Osteoblast (primary cell): Measurements from ENCODE around the gene SNRNP70. TPM values are rescaled to one million over a fixed set of nuclear protein-coding genes. Genes with fewer than 3 reads are reported as not detected.

Source experiments
- DNase-seq: peaks from one replicate; pipeline ENCODE4 v3.0.0; 2011; ENCODE audit warnings: low spot score, mixed read lengths; ENCODE audit not compliant: insufficient read length; ENCODE audit errors: missing footprints
- H2AFZ ChIP-seq: 2 replicates; pipeline ENCODE4 v1.6.0; 2011; ENCODE audit warnings: mild to moderate bottlenecking, low read length
- H3K27ac ChIP-seq: 2 replicates; pipeline ENCODE4 v1.5.1; 2011; ENCODE audit warnings: mild to moderate bottlenecking, low read depth, low read length, moderate library complexity
- H3K27me3 ChIP-seq: 2 replicates; pipeline ENCODE4 v1.6.0; 2012; ENCODE audit warnings: mild to moderate bottlenecking, control low read depth, inconsistent platforms, low read length, moderate library complexity; ENCODE audit not compliant: insufficient read depth
- H3K36me3 ChIP-seq: 2 replicates; pipeline ENCODE4 v1.5.1; 2011; ENCODE audit warnings: mild to moderate bottlenecking, low read length, control low read depth, moderate library complexity; ENCODE audit not compliant: insufficient read depth
- H3K4me1 ChIP-seq: 2 replicates; pipeline ENCODE4 v1.5.1; 2011; ENCODE audit warnings: mild to moderate bottlenecking, low read length, control low read depth, moderate library complexity; ENCODE audit not compliant: insufficient read depth
- H3K4me2 ChIP-seq: 2 replicates; pipeline ENCODE4 v1.6.0; 2011; ENCODE audit warnings: mild to moderate bottlenecking, low read length; ENCODE audit not compliant: insufficient read depth
- H3K4me3 ChIP-seq: fragments of 200-600 bp; sonication (generic); 3 replicates; pipeline ENCODE4 v1.5.1; 2012; ENCODE audit warnings: mild to moderate bottlenecking, low read length, inconsistent platforms; ENCODE audit not compliant: insufficient read depth
- H3K79me2 ChIP-seq: 2 replicates; pipeline ENCODE4 v1.6.0; 2012; ENCODE audit warnings: mild to moderate bottlenecking, low read length, control low read depth, inconsistent platforms; ENCODE audit not compliant: insufficient read depth
- H3K9me3 ChIP-seq: 2 replicates; pipeline ENCODE4 v1.5.1; 2011; ENCODE audit warnings: low read depth, low read length, control low read depth
- H4K20me1 ChIP-seq: 2 replicates; pipeline ENCODE4 v1.6.0; 2012; ENCODE audit warnings: mild to moderate bottlenecking, low read length, control low read depth; ENCODE audit not compliant: insufficient read depth
- total RNA-seq: library from RNA; depleted of rRNA; stranded (reverse); fragments of >200 nt; gene quantifications from 2 replicates; pipeline ENCODE4 v1.2.3, GENCODE V29; 2012
- TF ChIP-seq, protein P1 (sequence below): IDR thresholded peaks from 2 replicates; pipeline ENCODE4 v1.5.1; 2011; ENCODE audit warnings: mild to moderate bottlenecking, low read depth, low read length, moderate library complexity; ENCODE audit errors: extremely low read depth

Gene SNRNP70
- total RNA-seq, 1 donor: 111 TPM

DNA sequence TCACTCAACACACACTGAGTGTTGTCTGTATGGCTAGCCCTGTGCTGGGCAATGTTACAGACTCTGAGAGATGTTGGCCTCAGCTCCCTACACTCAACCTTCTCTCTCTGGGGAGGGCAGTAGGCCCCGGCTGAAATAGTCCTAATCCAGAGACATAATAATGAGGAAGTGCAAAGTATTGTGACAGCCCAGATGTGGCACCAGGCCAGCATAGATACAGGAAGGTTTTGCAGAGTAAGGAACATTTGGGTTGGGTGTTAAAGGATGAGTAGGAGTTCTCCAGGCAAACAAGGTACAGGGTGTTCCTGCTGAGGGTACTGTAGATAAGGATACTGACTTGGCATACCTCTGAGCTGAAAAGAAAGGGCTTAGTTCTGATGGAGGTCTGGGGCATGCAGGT, 31.3 kb downstream of the SNRNP70 start:
- Histone ChIP-seq H3K27me3 (peaks cover 11% of the 10 kb centered on the region), H3K4me2 (no peak overlapping the region), H3K4me1 (peaks cover 15% of the 10 kb centered on the region), H3K9me3 (no peaks in the 10 kb centered on the region), H3K36me3 (no peaks in the 10 kb centered on the region), H2AFZ (no peak overlapping the region), H3K4me3 (no peak overlapping the region), H3K79me2 (peaks cover 2% of the 10 kb centered on the region), H4K20me1 (no peaks in the 10 kb centered on the region), H3K27ac (no peak overlapping the region)
- TF ChIP-seq, protein P1, sequence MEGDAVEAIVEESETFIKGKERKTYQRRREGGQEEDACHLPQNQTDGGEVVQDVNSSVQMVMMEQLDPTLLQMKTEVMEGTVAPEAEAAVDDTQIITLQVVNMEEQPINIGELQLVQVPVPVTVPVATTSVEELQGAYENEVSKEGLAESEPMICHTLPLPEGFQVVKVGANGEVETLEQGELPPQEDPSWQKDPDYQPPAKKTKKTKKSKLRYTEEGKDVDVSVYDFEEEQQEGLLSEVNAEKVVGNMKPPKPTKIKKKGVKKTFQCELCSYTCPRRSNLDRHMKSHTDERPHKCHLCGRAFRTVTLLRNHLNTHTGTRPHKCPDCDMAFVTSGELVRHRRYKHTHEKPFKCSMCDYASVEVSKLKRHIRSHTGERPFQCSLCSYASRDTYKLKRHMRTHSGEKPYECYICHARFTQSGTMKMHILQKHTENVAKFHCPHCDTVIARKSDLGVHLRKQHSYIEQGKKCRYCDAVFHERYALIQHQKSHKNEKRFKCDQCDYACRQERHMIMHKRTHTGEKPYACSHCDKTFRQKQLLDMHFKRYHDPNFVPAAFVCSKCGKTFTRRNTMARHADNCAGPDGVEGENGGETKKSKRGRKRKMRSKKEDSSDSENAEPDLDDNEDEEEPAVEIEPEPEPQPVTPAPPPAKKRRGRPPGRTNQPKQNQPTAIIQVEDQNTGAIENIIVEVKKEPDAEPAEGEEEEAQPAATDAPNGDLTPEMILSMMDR: no peak
- peak; percentile 35 for DNase-seq

DNA sequence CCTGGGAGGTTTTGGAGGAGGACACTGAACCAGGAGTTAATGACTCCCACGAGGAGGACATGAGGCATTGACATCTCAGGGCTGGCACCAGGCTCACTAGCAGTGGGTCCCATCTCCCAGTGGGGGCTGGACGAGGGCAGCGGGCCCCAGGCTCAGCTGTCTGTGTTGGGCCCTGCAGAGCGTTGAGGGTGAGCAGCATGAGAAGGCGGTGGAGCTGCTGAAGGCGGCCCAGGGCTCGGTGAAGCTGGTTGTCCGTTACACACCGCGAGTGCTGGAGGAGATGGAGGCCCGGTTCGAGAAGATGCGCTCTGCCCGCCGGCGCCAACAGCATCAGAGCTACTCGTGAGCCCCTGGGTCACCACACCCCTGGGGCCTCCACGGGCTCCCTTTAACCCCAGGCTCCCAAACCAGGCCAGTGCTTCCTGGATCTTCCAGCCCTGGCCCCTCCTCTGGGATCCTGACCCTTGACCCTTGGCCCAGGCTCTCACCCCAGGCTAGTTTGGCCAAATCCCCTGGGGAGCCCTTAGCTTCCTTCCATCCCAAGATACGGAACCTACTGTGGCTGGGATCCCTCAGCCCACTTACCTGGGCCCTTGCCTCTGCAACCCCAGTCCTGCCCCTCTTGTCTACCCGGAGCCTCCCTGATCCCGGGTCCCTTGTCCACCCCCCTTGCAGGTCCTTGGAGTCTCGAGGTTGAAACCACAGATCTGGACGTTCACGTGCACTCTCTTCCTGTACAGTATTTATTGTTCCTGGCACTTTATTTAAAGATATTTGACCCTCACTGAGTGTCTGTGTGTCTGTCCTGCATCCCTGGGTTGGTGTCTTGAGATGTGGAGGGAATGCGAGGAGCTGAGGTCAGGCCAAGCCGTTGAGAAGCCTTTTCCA, 32.7 kb downstream of the SNRNP70 start:
- Histone ChIP-seq H3K27me3 (peaks cover 11% of the 10 kb centered on the region), H3K27ac (peak overlapping the region; percentile 78), H3K4me2 (peak overlapping the region; percentile 89), H3K4me3 (peak overlapping the region; percentile 78), H2AFZ (peak overlapping the region; percentile 86), H3K9me3 (no peaks in the 10 kb centered on the region), H3K4me1 (peaks cover 15% of the 10 kb centered on the region), H4K20me1 (no peaks in the 10 kb centered on the region), H3K79me2 (peaks cover 2% of the 10 kb centered on the region), H3K36me3 (no peaks in the 10 kb centered on the region)
- peak; percentile 63 for DNase-seq
- TF ChIP-seq, protein P1: no peak

DNA sequence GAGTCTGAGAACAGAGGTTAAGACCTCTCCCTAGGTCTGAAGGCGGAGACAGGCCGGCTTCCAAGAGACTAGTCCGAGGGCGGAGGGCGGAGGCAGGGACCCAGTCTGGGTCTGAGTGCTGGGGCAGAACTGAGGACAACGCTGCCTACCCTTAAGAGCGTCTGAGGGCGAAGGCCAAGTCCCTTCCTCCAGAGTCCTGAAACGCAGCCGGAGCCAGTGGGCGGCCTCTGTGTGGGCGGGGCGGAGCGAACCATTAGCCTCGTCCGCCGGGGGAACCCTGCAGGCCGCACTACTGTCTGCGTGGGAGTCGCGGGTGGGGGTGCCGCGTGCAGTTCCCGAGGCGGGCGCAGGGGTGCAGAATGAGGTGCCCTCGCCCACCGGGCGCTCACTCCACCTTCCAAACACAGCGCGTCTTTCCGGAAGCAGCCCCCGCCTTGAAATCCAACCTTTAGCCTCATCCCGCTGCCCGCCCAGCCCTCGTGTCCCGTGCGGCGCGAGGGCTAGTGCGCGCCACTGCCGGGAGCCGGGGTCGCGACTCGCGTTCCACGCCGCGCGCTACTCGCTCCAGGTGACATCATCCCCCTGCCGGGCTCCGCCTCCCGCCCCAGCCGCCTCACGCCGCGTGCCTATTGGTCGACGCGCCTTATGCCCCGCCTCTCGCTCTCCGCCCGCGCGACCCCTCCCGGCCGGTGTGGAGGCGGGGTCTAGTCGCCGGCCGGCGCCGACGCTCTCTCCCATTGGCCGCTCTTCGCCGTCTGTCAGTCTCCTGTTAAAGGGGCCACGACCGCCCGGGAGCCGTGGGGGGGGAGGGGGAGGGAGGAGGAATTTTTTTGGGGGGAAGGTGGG, 33.5 kb downstream of the SNRNP70 start, which contains the start of gene C19orf73:
TSS of gene C19orf73 (minus strand) at position 579 of the 846 bp plus-strand sequence. CDS start at position 458, 121 bp downstream.
- no peaks in the 10 kb centered on the region for H3K9me3 ChIP-seq
- DNase-seq: peak; percentile 100
- H3K79me2 ChIP-seq: peaks cover 1% of the 10 kb centered on the region
- no peaks in the 10 kb centered on the region for H3K36me3 ChIP-seq
- TF ChIP-seq, protein P1: no peak
- H3K4me2 ChIP-seq: peak within 1 kb of the TSS; percentile 89
- peak within 1 kb of the TSS; percentile 78 for H3K4me3 ChIP-seq
- peaks cover 11% of the 10 kb centered on the region for H3K27me3 ChIP-seq
- peak within 1 kb of the TSS; percentile 86 for H2AFZ ChIP-seq
- H4K20me1 ChIP-seq: no peaks in the 10 kb centered on the region
- H3K27ac ChIP-seq: peak within 1 kb of the TSS; percentile 78
- peaks cover 12% of the 10 kb centered on the region for H3K4me1 ChIP-seq
